Measurements from ENCODE around the gene SLC16A3.

DNA sequence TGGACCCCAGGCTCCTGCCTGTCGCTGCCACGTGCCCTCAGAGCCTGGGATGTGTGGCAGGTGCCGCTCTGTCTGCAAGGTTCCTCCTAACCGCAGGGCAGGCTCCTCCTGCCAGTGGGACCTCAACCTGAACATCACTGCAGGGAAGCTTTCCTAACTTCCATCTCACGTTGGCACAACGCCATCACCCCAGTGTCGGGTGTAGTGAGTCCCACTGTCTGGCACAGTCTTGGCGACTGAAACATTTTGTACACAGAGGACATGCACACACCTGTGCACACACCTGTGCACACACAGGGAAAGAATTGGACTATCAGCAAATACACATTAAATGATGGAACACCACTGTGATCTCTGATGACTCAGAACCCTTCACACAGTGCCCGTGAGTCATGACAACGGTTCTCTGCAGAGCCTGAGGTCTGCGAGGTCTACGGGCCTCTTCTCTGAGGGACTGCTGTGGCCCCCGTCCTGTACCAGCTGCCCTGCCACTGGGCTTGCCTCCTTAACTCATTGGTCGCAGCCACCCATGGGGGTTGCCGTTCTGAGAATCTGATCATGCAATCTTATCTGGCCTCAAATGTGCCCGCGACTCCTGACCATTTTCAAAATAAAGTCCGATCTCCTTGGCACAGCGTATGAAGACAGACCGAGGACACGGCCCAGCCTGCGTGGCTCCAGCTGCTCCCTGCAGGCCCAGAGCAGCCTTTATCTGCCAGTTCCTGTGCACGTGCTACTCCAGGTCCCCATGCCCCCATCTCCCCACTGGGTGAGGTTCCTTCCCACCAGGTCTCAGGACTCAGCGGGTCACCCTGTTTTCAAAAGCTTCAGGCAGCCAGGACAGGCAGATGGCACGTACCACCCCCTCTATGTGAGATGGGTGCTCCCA is 23.8 kb upstream of the SLC16A3 start:
- TF ChIP-seq, protein P1, sequence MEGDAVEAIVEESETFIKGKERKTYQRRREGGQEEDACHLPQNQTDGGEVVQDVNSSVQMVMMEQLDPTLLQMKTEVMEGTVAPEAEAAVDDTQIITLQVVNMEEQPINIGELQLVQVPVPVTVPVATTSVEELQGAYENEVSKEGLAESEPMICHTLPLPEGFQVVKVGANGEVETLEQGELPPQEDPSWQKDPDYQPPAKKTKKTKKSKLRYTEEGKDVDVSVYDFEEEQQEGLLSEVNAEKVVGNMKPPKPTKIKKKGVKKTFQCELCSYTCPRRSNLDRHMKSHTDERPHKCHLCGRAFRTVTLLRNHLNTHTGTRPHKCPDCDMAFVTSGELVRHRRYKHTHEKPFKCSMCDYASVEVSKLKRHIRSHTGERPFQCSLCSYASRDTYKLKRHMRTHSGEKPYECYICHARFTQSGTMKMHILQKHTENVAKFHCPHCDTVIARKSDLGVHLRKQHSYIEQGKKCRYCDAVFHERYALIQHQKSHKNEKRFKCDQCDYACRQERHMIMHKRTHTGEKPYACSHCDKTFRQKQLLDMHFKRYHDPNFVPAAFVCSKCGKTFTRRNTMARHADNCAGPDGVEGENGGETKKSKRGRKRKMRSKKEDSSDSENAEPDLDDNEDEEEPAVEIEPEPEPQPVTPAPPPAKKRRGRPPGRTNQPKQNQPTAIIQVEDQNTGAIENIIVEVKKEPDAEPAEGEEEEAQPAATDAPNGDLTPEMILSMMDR (optimal IDR thresholded peaks at IDR 0.05 in 1 of 3, IDR thresholded peaks at IDR 0.05 in 1 of 3, conservative IDR thresholded peaks at IDR 0.05 in 1 of 3; ENCODE audit: extremely low read depth in 1 of 3, insufficient read depth in 2 of 3, low read length in 3 of 3): no peak
- no peak for TF ChIP-seq EZH2 (IDR thresholded peaks at IDR 0.05; ENCODE audit: low read length)

Measured in keratinocyte (primary cell).